GM13976 (cell line): ENCODE data around the gene MLKL.

Source experiments
- DNase-seq: peaks from one replicate; pipeline ENCODE4 v3.0.0; 2012; ENCODE audit warnings: low spot score
- CTCF ChIP-seq: IDR thresholded peaks from 2 replicates; pipeline ENCODE4 v1.5.1; 2012; ENCODE audit warnings: borderline replicate concordance, mild to moderate bottlenecking; ENCODE audit not compliant: insufficient read depth; ENCODE audit errors: extremely low read depth, missing control alignments, control extremely low read depth
- in situ Hi-C: fragments of 300-500 bp; cut with MboI; formaldehyde crosslinking; loops from one replicate; pipeline ENCODE4 v1.12.0; 2022; ENCODE audit warnings: low sequenced_read_pairs, mixed read lengths, inconsistent platforms; ENCODE audit not compliant: unreplicated experiment

The MLKL gene

GRCh38 chr16:74739275-74739674, 38.6 kb upstream of the MLKL start:
- TF ChIP-seq CTCF: no peak
- no peak for DNase-seq
- in situ Hi-C loops: no loop called here

- in situ Hi-C loops: no loop called here
- TF ChIP-seq CTCF: no peak
Measured at GRCh38 chr16:74738816-74739215, 38.2 kb upstream of the MLKL start.

GRCh38 chr16:74738113-74738541, 37.5 kb upstream of the MLKL start:
- DNase-seq: no peak
- TF ChIP-seq CTCF: no peak
- in situ Hi-C loops: no loop called here

More at GRCh38 chr16:74738816-74739215, 38.2 kb upstream of the MLKL start:
- DNase-seq: no peak

GRCh38 chr16:74737521-74737920, 36.9 kb upstream of the MLKL start:
- in situ Hi-C loops: no loop called here
- no peak for TF ChIP-seq CTCF
- DNase-seq: no peak

GRCh38 chr16:74736531-74737157, 36.0 kb upstream of the MLKL start:
- DNase-seq: no peak
- in situ Hi-C loops: no loop called here
- no peak for TF ChIP-seq CTCF

- no peak for DNase-seq
- TF ChIP-seq CTCF: no peak
- in situ Hi-C loops: no loop called here
Measured at GRCh38 chr16:74735554-74735953, 34.9 kb upstream of the MLKL start.

- in situ Hi-C loops: no loop called here
- DNase-seq: no peak
- no peak for TF ChIP-seq CTCF
Measured at GRCh38 chr16:74735162-74735452, 34.4 kb upstream of the MLKL start.
